ENCODE measurements around the gene CLEC14A. TPM values are rescaled to one million over a fixed set of nuclear protein-coding genes. Genes with fewer than 3 reads are reported as not detected.

CLEC14A gene
- total RNA-seq, 1 donor = not detected

DNA sequence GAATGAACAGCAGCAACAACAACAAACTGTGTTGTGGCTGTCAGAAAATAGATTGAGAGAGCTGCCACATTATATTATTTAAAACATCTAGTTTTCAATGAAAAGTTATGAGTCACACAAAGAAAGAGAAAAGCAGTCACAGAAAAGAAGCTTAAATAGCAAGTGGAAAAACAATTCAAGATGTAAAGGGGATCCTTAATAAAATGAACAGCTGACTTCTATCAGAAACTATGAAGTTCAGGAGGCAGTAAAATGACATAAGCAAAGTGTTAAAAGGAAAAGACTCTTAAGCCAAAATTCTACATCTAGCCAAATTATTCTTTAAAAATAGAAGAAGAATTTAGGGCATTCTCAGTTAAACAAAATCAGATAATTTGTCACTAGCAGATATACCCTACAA lies 5.6 kb downstream of the CLEC14A start:
- TF ChIP-seq, protein P1, sequence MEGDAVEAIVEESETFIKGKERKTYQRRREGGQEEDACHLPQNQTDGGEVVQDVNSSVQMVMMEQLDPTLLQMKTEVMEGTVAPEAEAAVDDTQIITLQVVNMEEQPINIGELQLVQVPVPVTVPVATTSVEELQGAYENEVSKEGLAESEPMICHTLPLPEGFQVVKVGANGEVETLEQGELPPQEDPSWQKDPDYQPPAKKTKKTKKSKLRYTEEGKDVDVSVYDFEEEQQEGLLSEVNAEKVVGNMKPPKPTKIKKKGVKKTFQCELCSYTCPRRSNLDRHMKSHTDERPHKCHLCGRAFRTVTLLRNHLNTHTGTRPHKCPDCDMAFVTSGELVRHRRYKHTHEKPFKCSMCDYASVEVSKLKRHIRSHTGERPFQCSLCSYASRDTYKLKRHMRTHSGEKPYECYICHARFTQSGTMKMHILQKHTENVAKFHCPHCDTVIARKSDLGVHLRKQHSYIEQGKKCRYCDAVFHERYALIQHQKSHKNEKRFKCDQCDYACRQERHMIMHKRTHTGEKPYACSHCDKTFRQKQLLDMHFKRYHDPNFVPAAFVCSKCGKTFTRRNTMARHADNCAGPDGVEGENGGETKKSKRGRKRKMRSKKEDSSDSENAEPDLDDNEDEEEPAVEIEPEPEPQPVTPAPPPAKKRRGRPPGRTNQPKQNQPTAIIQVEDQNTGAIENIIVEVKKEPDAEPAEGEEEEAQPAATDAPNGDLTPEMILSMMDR (IDR thresholded peaks at IDR 0.05; ENCODE audit: extremely low read depth, low read depth, low read length) = no peak
- no peaks in the 10 kb centered on the region for H3K9me3 ChIP-seq (ENCODE audit: low read depth, low read length)
- no peaks in the 10 kb centered on the region for H3K79me2 ChIP-seq (ENCODE audit: insufficient read depth, low read length)
- H3K4me1 ChIP-seq (ENCODE audit: insufficient read depth, low read length) = no peaks in the 10 kb centered on the region
- no peak overlapping the region for H2AFZ ChIP-seq (ENCODE audit: low read length)
- no peak overlapping the region for H3K27ac ChIP-seq (ENCODE audit: low read depth, low read length)
- no peak for DNase-seq (ENCODE audit: insufficient read length, low spot score, missing footprints)
- no peaks in the 10 kb centered on the region for H3K36me3 ChIP-seq (ENCODE audit: insufficient read depth, low read length)
- no peaks in the 10 kb centered on the region for H3K27me3 ChIP-seq (ENCODE audit: insufficient read depth, low read length)
- no peak overlapping the region for H3K4me2 ChIP-seq (ENCODE audit: insufficient read depth, low read length)
- no peak overlapping the region for H3K4me3 ChIP-seq (ENCODE audit: insufficient read depth, low read length)
- no peaks in the 10 kb centered on the region for H4K20me1 ChIP-seq (ENCODE audit: insufficient read depth, low read length)

DNA sequence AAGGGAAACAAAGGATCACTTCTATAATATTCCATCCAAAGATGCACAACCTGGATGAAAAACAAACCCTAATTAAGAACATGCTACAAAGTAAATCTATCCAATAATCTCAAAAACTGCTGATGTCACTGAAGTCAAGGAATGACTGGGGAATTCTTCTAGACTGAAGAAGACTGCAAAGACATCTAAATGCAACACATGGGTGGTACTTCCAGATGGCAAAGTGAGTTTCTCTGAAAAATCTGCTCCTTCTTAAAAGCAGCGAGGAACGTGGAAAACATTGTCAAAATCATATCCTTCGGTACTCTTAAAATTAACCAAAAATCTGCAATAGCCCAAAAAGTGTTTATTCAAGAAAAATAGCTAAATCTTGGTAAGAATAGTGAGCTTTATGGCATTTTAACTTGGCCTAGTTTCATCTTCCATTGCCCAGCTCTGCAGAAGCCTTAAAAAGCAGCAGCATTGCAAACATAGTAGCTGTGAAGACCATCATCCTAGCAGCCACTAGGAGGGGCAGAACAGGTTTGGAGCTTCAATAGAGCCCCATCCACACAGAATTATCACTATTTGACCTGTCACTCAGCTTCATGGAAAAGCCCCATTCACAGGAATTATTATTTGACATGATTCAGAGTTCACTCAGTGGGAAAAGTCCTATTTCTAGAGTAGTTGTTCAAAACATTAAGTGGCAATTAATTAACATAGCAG lies 7.4 kb downstream of the CLEC14A start:
- DNase-seq (ENCODE audit: insufficient read length, low spot score, missing footprints) = no peak
- no peak overlapping the region for H3K4me2 ChIP-seq (ENCODE audit: insufficient read depth, low read length)
- no peaks in the 10 kb centered on the region for H3K9me3 ChIP-seq (ENCODE audit: low read depth, low read length)
- H2AFZ ChIP-seq (ENCODE audit: low read length) = no peak overlapping the region
- H3K27ac ChIP-seq (ENCODE audit: low read depth, low read length) = no peak overlapping the region
- no peaks in the 10 kb centered on the region for H3K79me2 ChIP-seq (ENCODE audit: insufficient read depth, low read length)
- no peak overlapping the region for H3K4me3 ChIP-seq (ENCODE audit: insufficient read depth, low read length)
- no peaks in the 10 kb centered on the region for H3K4me1 ChIP-seq (ENCODE audit: insufficient read depth, low read length)
- no peaks in the 10 kb centered on the region for H3K27me3 ChIP-seq (ENCODE audit: insufficient read depth, low read length)
- no peaks in the 10 kb centered on the region for H4K20me1 ChIP-seq (ENCODE audit: insufficient read depth, low read length)
- TF ChIP-seq, protein P1 (IDR thresholded peaks at IDR 0.05; ENCODE audit: extremely low read depth, low read depth, low read length) = no peak
- H3K36me3 ChIP-seq (ENCODE audit: insufficient read depth, low read length) = no peaks in the 10 kb centered on the region

DNA sequence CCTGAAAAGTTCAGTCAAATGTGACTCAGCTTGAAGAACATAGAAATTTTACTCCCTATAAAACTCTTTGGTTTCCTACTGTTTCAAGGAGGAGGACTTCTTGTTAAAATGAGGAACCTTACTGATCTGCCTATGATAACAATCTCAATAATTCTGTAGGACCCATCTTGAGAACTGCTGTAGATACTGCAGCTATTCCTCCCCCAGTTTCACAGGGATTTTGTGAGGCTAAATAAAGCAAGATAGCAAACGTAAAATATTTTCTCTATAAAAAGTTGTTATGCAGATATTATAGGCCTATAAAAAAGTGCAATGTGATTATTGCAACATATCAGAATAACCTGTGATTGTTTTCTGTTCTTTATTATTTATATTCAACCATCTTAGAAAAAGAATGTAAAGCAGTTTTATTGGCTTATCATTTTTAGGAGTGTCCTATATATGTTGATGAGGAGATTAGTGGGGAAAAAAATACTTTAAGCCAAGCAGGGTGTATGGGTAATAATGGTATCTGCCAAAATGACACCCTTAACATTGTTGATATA lies 12.1 kb downstream of the CLEC14A start:
- Histone ChIP-seq H3K36me3 (ENCODE audit: insufficient read depth, low read length) (no peaks in the 10 kb centered on the region), H3K4me2 (ENCODE audit: insufficient read depth, low read length) (no peak overlapping the region), H2AFZ (ENCODE audit: low read length) (no peak overlapping the region), H3K79me2 (ENCODE audit: insufficient read depth, low read length) (no peaks in the 10 kb centered on the region), H3K27me3 (ENCODE audit: insufficient read depth, low read length) (no peaks in the 10 kb centered on the region), H3K4me1 (ENCODE audit: insufficient read depth, low read length) (no peaks in the 10 kb centered on the region), H3K9me3 (ENCODE audit: low read depth, low read length) (no peaks in the 10 kb centered on the region), H3K4me3 (ENCODE audit: insufficient read depth, low read length) (no peak overlapping the region), H4K20me1 (ENCODE audit: insufficient read depth, low read length) (no peaks in the 10 kb centered on the region), H3K27ac (ENCODE audit: low read depth, low read length) (no peak overlapping the region)
- DNase-seq (ENCODE audit: insufficient read length, low spot score, missing footprints) = no peak
- TF ChIP-seq, protein P1 (IDR thresholded peaks at IDR 0.05; ENCODE audit: extremely low read depth, low read depth, low read length) = no peak

DNA sequence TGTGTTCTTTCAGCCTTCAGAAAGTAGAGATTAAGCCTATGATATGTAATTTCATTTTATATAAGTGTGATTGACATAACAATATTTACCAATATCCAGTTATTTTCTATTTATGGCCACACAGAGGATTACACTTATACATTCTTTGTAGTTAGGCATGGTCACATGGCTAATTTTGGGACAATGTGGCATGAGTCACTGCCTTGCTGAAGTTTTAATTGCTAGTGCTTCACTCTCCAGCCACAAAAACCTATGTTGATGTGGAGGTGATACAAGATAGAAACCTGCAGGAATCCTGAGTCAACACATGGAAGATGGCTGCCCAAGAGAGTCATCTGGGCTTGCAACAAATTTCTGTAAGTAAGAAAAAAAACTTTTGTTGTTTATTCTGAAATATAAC lies 17.0 kb downstream of the CLEC14A start:
- Histone ChIP-seq H4K20me1 (ENCODE audit: insufficient read depth, low read length) (no peaks in the 10 kb centered on the region), H3K79me2 (ENCODE audit: insufficient read depth, low read length) (no peaks in the 10 kb centered on the region), H3K4me3 (ENCODE audit: insufficient read depth, low read length) (no peak overlapping the region), H3K4me2 (ENCODE audit: insufficient read depth, low read length) (no peak overlapping the region), H2AFZ (ENCODE audit: low read length) (no peak overlapping the region), H3K9me3 (ENCODE audit: low read depth, low read length) (no peaks in the 10 kb centered on the region), H3K27me3 (ENCODE audit: insufficient read depth, low read length) (no peaks in the 10 kb centered on the region), H3K4me1 (ENCODE audit: insufficient read depth, low read length) (no peaks in the 10 kb centered on the region), H3K27ac (ENCODE audit: low read depth, low read length) (no peak overlapping the region), H3K36me3 (ENCODE audit: insufficient read depth, low read length) (no peaks in the 10 kb centered on the region)
- TF ChIP-seq, protein P1 (IDR thresholded peaks at IDR 0.05; ENCODE audit: extremely low read depth, low read depth, low read length) = no peak
- DNase-seq (ENCODE audit: insufficient read length, low spot score, missing footprints) = no peak
